Central memory CD8-positive, alpha-beta T cell (primary cell): ENCODE results near the gene COP1.
"Not testable (repeated sequence)": the region's sequence is repeated elsewhere in the genome, so short reads cannot be mapped to it uniquely, and the experiment has no call there.

Source experiments
- ATAC-seq: fragments of 150-1000 bp; cut with Tn5 transposase; replicated peaks from 2 replicates; pipeline ENCODE4 v1.10.0; 2022; ENCODE audit warnings: mild to moderate bottlenecking, moderate FRiP score, moderate number of reproducible peaks; ENCODE audit not compliant: poor library complexity, severe bottlenecking; ENCODE audit errors: extremely low read depth
- DNase-seq, 2 donors: peaks; one replicate each; pipeline ENCODE4 v3.0.0; 2021; ENCODE audit warnings: low spot score in 2 of 2
- H3K27ac Mint-ChIP-seq: one replicate; pipeline ENCODE4 v1.8.0; 2022; ENCODE audit warnings: low read depth, mild to moderate bottlenecking, moderate library complexity, mixed read lengths
- H3K27me3 Mint-ChIP-seq: one replicate; pipeline ENCODE4 v1.8.0; 2022; ENCODE audit warnings: mixed read lengths
- H3K36me3 Mint-ChIP-seq: one replicate; pipeline ENCODE4 v1.8.0; 2022; ENCODE audit warnings: mild to moderate bottlenecking, moderate library complexity, mixed read lengths; ENCODE audit not compliant: insufficient read depth
- H3K4me1 Mint-ChIP-seq: one replicate; pipeline ENCODE4 v1.8.0; 2022; ENCODE audit warnings: mixed read lengths
- H3K4me3 Mint-ChIP-seq: one replicate; pipeline ENCODE4 v1.8.0; 2022; ENCODE audit warnings: mild to moderate bottlenecking, moderate library complexity, mixed read lengths
- H3K9me3 Mint-ChIP-seq: one replicate; pipeline ENCODE4 v1.8.0; 2022; ENCODE audit warnings: mixed read lengths

COP1 gene

DNA sequence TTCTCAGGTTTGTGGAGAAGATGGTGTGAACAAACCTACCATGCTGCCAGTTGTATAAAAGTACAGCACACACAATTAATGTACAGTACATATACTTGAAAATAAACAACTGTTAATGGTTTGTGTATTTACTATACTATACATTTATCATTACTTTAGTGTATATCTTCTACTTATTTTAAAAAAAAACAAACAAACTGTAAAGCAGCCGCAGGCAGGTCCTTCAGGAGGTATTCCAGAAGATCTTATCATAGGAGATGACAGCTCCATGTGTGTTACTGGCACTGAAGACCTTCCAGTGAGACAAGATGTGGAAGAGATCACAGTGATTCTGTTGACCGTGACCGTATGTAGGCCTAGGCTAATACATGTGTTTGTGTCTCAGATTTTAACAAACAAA, 155.7 kb downstream of the COP1 start:
- Mint-ChIP-seq H3K27me3 (no peaks in the 10 kb centered on the region), H3K9me3 (no peaks in the 10 kb centered on the region), H3K27ac (no peak overlapping the region), H3K4me1 (no peaks in the 10 kb centered on the region), H3K36me3 (peaks cover 1% of the 10 kb centered on the region), H3K4me3 (no peak overlapping the region)
- DNase-seq (no peak), ATAC-seq (no peak)

- no peak for DNase-seq
- H3K36me3 Mint-ChIP-seq: peaks cover 3% of the 10 kb centered on the region
- H3K4me1 Mint-ChIP-seq: no peaks in the 10 kb centered on the region
- H3K27ac Mint-ChIP-seq: no peak overlapping the region
- no peak overlapping the region for H3K4me3 Mint-ChIP-seq
- no peaks in the 10 kb centered on the region for H3K9me3 Mint-ChIP-seq
- no peaks in the 10 kb centered on the region for H3K27me3 Mint-ChIP-seq
- ATAC-seq: no peak
Measured at GRCh38 chr1:176049582-176049981, 157.5 kb downstream of the COP1 start.

GRCh38 chr1:176046926-176047325, 160.2 kb downstream of the COP1 start:
- Mint-ChIP-seq H3K36me3 (peaks cover 17% of the 10 kb centered on the region), H3K27me3 (no peaks in the 10 kb centered on the region), H3K4me1 (no peaks in the 10 kb centered on the region), H3K27ac (no peak overlapping the region), H3K9me3 (no peaks in the 10 kb centered on the region), H3K4me3 (no peak overlapping the region)
- DNase-seq: no peak
- ATAC-seq: no peak

DNA sequence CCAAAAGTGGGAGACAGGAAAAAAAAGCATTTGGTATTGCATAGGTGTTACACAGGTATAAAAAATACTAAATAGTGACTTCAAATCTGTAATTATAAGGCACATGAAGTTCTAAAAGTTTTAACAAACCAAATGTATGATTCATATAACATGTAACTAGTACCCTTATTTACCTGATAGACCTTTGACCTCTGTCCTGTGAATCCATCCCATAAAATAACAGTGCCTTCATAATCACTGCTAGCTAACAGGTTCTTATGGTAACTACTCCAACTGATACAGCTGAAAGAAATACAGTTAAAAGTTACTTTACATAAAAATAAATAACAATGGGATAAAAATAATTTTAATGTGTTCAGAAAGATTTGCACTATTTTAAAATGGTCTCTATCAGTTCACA, 163.5 kb downstream of the COP1 start:
- peaks cover 32% of the 10 kb centered on the region for H3K36me3 Mint-ChIP-seq
- no peaks in the 10 kb centered on the region for H3K4me1 Mint-ChIP-seq
- no peaks in the 10 kb centered on the region for H3K27me3 Mint-ChIP-seq
- no peak for DNase-seq
- H3K9me3 Mint-ChIP-seq: no peaks in the 10 kb centered on the region
- no peak overlapping the region for H3K27ac Mint-ChIP-seq
- no peak overlapping the region for H3K4me3 Mint-ChIP-seq
- ATAC-seq: no peak

GRCh38 chr1:176033881-176034280, 173.2 kb downstream of the COP1 start:
- Mint-ChIP-seq H3K36me3 (peaks cover 32% of the 10 kb centered on the region), H3K9me3 (no peaks in the 10 kb centered on the region), H3K4me1 (peaks cover 6% of the 10 kb centered on the region), H3K27me3 (no peaks in the 10 kb centered on the region), H3K27ac (no peak overlapping the region), H3K4me3 (no peak overlapping the region)
- ATAC-seq: no peak
- DNase-seq: no peak

DNA sequence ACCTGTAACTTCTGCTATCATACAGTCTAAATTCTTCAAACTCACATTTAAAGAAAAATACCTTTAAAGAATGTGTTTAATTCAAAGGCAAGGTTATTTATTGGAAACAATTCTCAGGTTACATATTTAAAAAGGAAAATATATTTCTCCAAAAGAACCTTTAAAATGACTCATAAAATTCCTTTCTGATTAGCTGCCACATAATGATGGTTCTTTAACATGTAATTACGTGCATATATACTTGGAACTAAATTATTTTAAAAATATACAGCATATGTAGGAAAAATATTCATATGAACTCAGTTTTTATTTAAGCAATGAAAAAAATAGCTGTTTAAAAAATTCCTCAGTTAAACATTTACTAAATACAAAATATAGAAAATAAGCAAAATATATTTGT, 173.6 kb downstream of the COP1 start:
- Mint-ChIP-seq H3K4me1 (peaks cover 6% of the 10 kb centered on the region), H3K4me3 (no peak overlapping the region), H3K9me3 (no peaks in the 10 kb centered on the region), H3K36me3 (peaks cover 28% of the 10 kb centered on the region), H3K27ac (no peak overlapping the region), H3K27me3 (no peaks in the 10 kb centered on the region)
- ATAC-seq: no peak
- no peak for DNase-seq

GRCh38 chr1:176032040-176032645, 174.9 kb downstream of the COP1 start:
- Mint-ChIP-seq H3K4me1 (peaks cover 16% of the 10 kb centered on the region), H3K27ac (no peak overlapping the region), H3K36me3 (peaks cover 27% of the 10 kb centered on the region), H3K4me3 (no peak overlapping the region), H3K27me3 (no peaks in the 10 kb centered on the region), H3K9me3 (no peaks in the 10 kb centered on the region)
- ATAC-seq (no peak), DNase-seq (no peak)

DNA sequence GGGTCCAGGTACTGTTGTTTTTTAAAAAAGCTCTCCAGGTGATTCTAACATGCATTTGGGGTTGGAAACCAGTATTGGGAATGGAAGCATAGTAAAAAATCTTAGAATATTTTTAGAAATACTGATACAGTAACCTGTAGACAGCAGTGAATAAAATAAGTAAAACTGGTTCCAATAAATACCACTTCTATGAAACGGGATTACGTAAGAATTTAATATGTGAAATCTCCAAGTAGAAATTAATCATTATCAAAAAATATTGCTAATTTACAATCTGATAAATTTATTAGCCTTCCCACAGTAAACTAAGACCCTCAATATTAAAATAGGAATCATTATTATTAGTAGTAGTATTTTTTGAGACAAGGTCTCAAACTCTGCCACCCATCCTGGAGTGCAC, 177.5 kb downstream of the COP1 start:
- Mint-ChIP-seq H3K36me3 (peaks cover 18% of the 10 kb centered on the region), H3K4me1 (peaks cover 12% of the 10 kb centered on the region), H3K9me3 (no peaks in the 10 kb centered on the region), H3K27ac (no peak overlapping the region), H3K4me3 (no peak overlapping the region), H3K27me3 (no peaks in the 10 kb centered on the region)
- DNase-seq: no peak
- ATAC-seq: no peak

GRCh38 chr1:176029155-176029554, 177.9 kb downstream of the COP1 start:
- ATAC-seq (no peak), DNase-seq (no peak)
- Mint-ChIP-seq H3K36me3 (peaks cover 20% of the 10 kb centered on the region), H3K27me3 (no peaks in the 10 kb centered on the region), H3K27ac (no peak overlapping the region), H3K4me1 (peaks cover 16% of the 10 kb centered on the region), H3K4me3 (no peak overlapping the region), H3K9me3 (no peaks in the 10 kb centered on the region)

- not testable (repeated sequence) for DNase-seq, H3K27me3 Mint-ChIP-seq, ATAC-seq, H3K4me3 Mint-ChIP-seq, H3K9me3 Mint-ChIP-seq
- peaks cover 21% of the 10 kb centered on the region for H3K36me3 Mint-ChIP-seq
- peak overlapping the region; percentile 78 for H3K27ac Mint-ChIP-seq
- H3K4me1 Mint-ChIP-seq: peaks cover 18% of the 10 kb centered on the region
Measured at GRCh38 chr1:176027934-176028333, 179.2 kb downstream of the COP1 start.

DNA sequence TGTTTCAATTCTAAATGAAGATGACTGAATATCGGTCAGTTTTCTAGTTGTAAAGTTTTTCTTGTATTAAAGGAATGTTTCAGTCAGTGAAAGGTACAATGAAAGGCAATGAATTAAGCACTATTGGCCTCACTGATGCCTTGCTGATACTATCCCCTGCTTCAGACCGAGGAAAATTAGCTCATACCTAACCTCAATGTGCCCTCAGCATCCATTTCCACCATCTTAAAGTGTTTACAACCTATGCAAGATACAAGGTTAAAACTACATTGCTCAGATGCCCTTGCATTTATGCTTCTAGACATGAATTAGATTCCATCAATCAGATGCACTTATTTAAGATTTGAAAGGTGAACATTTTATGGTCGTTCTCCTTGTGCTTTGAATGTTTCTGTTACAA, 184.5 kb downstream of the COP1 start:
- H3K36me3 Mint-ChIP-seq: peaks cover 30% of the 10 kb centered on the region

DNA sequence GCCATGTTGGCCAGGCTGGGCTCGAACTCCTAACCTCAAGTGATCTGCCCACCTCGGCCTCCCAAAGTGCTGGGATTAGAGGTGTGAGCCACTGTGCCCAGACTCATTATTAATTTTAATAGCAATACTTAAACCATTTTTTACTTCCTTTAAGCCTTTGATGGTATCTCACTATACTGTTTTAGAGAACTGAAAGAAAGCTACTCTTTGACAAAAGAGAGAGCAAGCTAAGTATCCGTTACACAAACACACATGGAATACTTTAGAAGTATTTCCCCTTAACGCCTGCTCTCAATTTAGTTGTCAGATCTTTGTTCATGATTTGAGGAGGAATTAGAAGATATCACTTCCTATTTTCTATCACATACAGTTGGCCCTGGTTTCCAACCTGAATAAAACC, 189.4 kb downstream of the COP1 start:
- no peak for ATAC-seq
- H3K9me3 Mint-ChIP-seq: no peaks in the 10 kb centered on the region
- H3K27ac Mint-ChIP-seq: no peak overlapping the region
- no peak for DNase-seq
- peaks cover 11% of the 10 kb centered on the region for H3K4me1 Mint-ChIP-seq
- H3K4me3 Mint-ChIP-seq: no peak overlapping the region
- H3K27me3 Mint-ChIP-seq: no peaks in the 10 kb centered on the region
- peaks cover 22% of the 10 kb centered on the region for H3K36me3 Mint-ChIP-seq

More for the DNA sequence above, 184.5 kb downstream of the COP1 start:
- peak overlapping the region; percentile 4 for H3K27ac Mint-ChIP-seq
- no peaks in the 10 kb centered on the region for H3K9me3 Mint-ChIP-seq
- no peak for ATAC-seq
- H3K4me1 Mint-ChIP-seq: peaks cover 16% of the 10 kb centered on the region
- no peak overlapping the region for H3K4me3 Mint-ChIP-seq
- DNase-seq: no peak
- no peaks in the 10 kb centered on the region for H3K27me3 Mint-ChIP-seq

GRCh38 chr1:176009951-176010350, 197.1 kb downstream of the COP1 start:
- H3K36me3 Mint-ChIP-seq: peaks cover 6% of the 10 kb centered on the region
- H3K4me3 Mint-ChIP-seq: no peak overlapping the region
- H3K27ac Mint-ChIP-seq: no peak overlapping the region
- ATAC-seq (no peak), DNase-seq (no peak)
- H3K9me3 Mint-ChIP-seq: no peaks in the 10 kb centered on the region
- peaks cover 3% of the 10 kb centered on the region for H3K4me1 Mint-ChIP-seq
- H3K27me3 Mint-ChIP-seq: no peaks in the 10 kb centered on the region
